Neural cell (in vitro differentiated cells): Measurements from ENCODE around the gene APBB2. TPM values are rescaled to one million over a fixed set of nuclear protein-coding genes. Genes with fewer than 3 reads are reported as not detected.

ENCODE experiments used
- H2AFZ ChIP-seq: fragments of 200-600, 300-800 bp; sonication (generic), shearing (Covaris generic); 2 replicates; pipeline ENCODE4 v1.6.0; 2014; ENCODE audit warnings: low read depth, mild to moderate bottlenecking, antibody characterized with exemption, low read length, moderate library complexity
- H3F3A ChIP-seq: fragments of 200-600 bp; shearing (Covaris generic); 2 replicates; pipeline ENCODE4 v1.6.1; 2016; ENCODE audit warnings: mild to moderate bottlenecking, moderate library complexity, mixed read lengths, antibody characterized with exemption, low read length; ENCODE audit not compliant: insufficient read depth, poor library complexity, severe bottlenecking
- H3K27ac ChIP-seq: fragments of 200-600, 300-800 bp; sonication (generic), shearing (Covaris generic); 2 replicates; pipeline ENCODE4 v1.5.1; 2014; ENCODE audit warnings: mild to moderate bottlenecking, low read length, moderate library complexity
- H3K27me3 ChIP-seq: fragments of 300-800, 200-600 bp; sonication (generic), shearing (Covaris generic); 2 replicates; pipeline ENCODE4 v1.6.0; 2014; ENCODE audit warnings: mild to moderate bottlenecking, low read depth, low read length, moderate library complexity; ENCODE audit not compliant: insufficient read depth
- H3K36me3 ChIP-seq: fragments of 300-800, 200-600 bp; sonication (generic), shearing (Covaris generic); 2 replicates; pipeline ENCODE4 v1.5.1; 2014; ENCODE audit warnings: mild to moderate bottlenecking, antibody characterized with exemption, low read length, moderate library complexity; ENCODE audit not compliant: insufficient read depth
- H3K4me2 ChIP-seq: fragments of 300-800, 200-600 bp; sonication (generic), shearing (Covaris generic); 2 replicates; pipeline ENCODE4 v1.6.0; 2014; ENCODE audit warnings: mild to moderate bottlenecking, low read length
- H3K4me3 ChIP-seq: fragments of 300-800, 200-600 bp; sonication (generic), shearing (Covaris generic); 2 replicates; pipeline ENCODE4 v1.5.1; 2014; ENCODE audit warnings: mild to moderate bottlenecking, low read length, moderate library complexity
- H3K79me2 ChIP-seq: fragments of 200-600 bp; shearing (Covaris generic); replicated peaks from 2 replicates; pipeline ENCODE4 v1.6.0; 2014; ENCODE audit warnings: mild to moderate bottlenecking, low read length, moderate library complexity; ENCODE audit not compliant: insufficient read depth
- H3K9ac ChIP-seq: fragments of 300-800, 200-600 bp; sonication (generic), shearing (Covaris generic); 2 replicates; pipeline ENCODE4 v1.6.1; 2016; ENCODE audit warnings: mild to moderate bottlenecking, low read length, mixed read lengths
- H3K9me2 ChIP-seq: fragments of 200-600 bp; shearing (Covaris generic); 2 replicates; pipeline ENCODE4 v1.6.1; 2016; ENCODE audit warnings: mild to moderate bottlenecking, low read length, mixed read lengths; ENCODE audit not compliant: insufficient read depth
- H3K9me3 ChIP-seq: fragments of 200-600, 300-800 bp; sonication (generic), shearing (Covaris generic); 2 replicates; pipeline ENCODE4 v1.6.1; 2016; ENCODE audit warnings: mild to moderate bottlenecking, mixed run types, low read length, moderate library complexity, mixed read lengths
- H4K20me1 ChIP-seq: fragments of 200-600 bp; shearing (Covaris generic); 2 replicates; pipeline ENCODE4 v1.6.1; 2016; ENCODE audit warnings: mild to moderate bottlenecking, mixed run types; ENCODE audit not compliant: insufficient read depth
- CTCF ChIP-seq: fragments of 450-650 bp; IDR thresholded peaks from 2 replicates; pipeline ENCODE4 v1.5.1; 2014; ENCODE audit warnings: antibody characterized with exemption, mild to moderate bottlenecking, moderate library complexity; ENCODE audit not compliant: poor library complexity, severe bottlenecking
- EP300 ChIP-seq: fragments of 450-650 bp; conservative IDR thresholded peaks from 2 replicates; pipeline ENCODE4 v1.6.1; 2014; ENCODE audit warnings: antibody characterized with exemption, mild to moderate bottlenecking, moderate library complexity; ENCODE audit not compliant: poor library complexity, severe bottlenecking
- EZH2 ChIP-seq: fragments of 200-600, 300-800 bp; shearing (Covaris generic), sonication (generic); IDR thresholded peaks from 2 replicates; pipeline ENCODE4 v1.6.1; 2014; ENCODE audit warnings: antibody characterized with exemption, low read length, borderline replicate concordance, mild to moderate bottlenecking; ENCODE audit not compliant: insufficient read depth, poor library complexity, severe bottlenecking
- MXI1 ChIP-seq: fragments of 450-650 bp; conservative IDR thresholded peaks from 2 replicates; pipeline ENCODE4 v1.6.1; 2014; ENCODE audit warnings: antibody characterized with exemption, mild to moderate bottlenecking; ENCODE audit not compliant: poor library complexity, severe bottlenecking
- POLR2AphosphoS5 ChIP-seq: IDR thresholded peaks from 2 replicates; pipeline ENCODE4 v1.6.1; 2012
- RAD21 ChIP-seq: fragments of 450-650 bp; conservative IDR thresholded peaks from 2 replicates; pipeline ENCODE4 v1.6.1; 2014; ENCODE audit warnings: antibody characterized with exemption, mild to moderate bottlenecking, moderate library complexity
- REST ChIP-seq: IDR thresholded peaks from 2 replicates; pipeline ENCODE4 v1.6.1; 2012; ENCODE audit warnings: borderline replicate concordance
- SMC3 ChIP-seq: fragments of 450-650 bp; conservative IDR thresholded peaks from 2 replicates; pipeline ENCODE4 v1.6.1; 2014; ENCODE audit warnings: antibody characterized with exemption, mild to moderate bottlenecking, moderate library complexity; ENCODE audit not compliant: poor library complexity
- TAF1 ChIP-seq: IDR thresholded peaks from 2 replicates; pipeline ENCODE4 v1.6.1; 2012; ENCODE audit warnings: low read depth
- polyA plus RNA-seq: library from polyadenylated mRNA; depleted of rRNA; stranded (reverse); fragments of >200 nt; gene quantifications from 2 replicates; pipeline ENCODE4 v1.2.3, GENCODE V29; 2014

APBB2 gene
- polyA plus RNA-seq, 1 donor from 2014 or later = 41.9 TPM

- no peak overlapping the region for H3K4me3 ChIP-seq
- TF ChIP-seq SMC3 (no peak), TAF1 (no peak), EZH2 (no peak), POLR2AphosphoS5 (no peak)
- no peak overlapping the region for H3K27ac ChIP-seq
- no peaks in the 10 kb centered on the region for H3K9me2 ChIP-seq
- H3F3A ChIP-seq = no peaks in the 10 kb centered on the region
- H3K79me2 ChIP-seq = no peaks in the 10 kb centered on the region
- H3K9ac ChIP-seq = no peak overlapping the region
- H3K27me3 ChIP-seq = no peaks in the 10 kb centered on the region
- H2AFZ ChIP-seq = no peak overlapping the region
- no peaks in the 10 kb centered on the region for H3K36me3 ChIP-seq
- H3K9me3 ChIP-seq = no peaks in the 10 kb centered on the region
- H4K20me1 ChIP-seq = no peaks in the 10 kb centered on the region
- no peak overlapping the region for H3K4me2 ChIP-seq
These were observed 222.4 kb downstream of the APBB2 start for GRCh38 chr4:40991908-40992307.

- no peak for TF ChIP-seq TAF1
- no peak for TF ChIP-seq RAD21
- TF ChIP-seq EP300 = no peak
- TF ChIP-seq REST = no peak
- no peaks in the 10 kb centered on the region for H3F3A ChIP-seq
- no peaks in the 10 kb centered on the region for H3K79me2 ChIP-seq
- no peaks in the 10 kb centered on the region for H3K9me2 ChIP-seq
- H3K36me3 ChIP-seq = no peaks in the 10 kb centered on the region
- no peak overlapping the region for H2AFZ ChIP-seq
- no peak overlapping the region for H3K27ac ChIP-seq
- no peaks in the 10 kb centered on the region for H4K20me1 ChIP-seq
- no peaks in the 10 kb centered on the region for H3K27me3 ChIP-seq
- H3K9ac ChIP-seq = no peak overlapping the region
- H3K4me2 ChIP-seq = no peak overlapping the region
- no peaks in the 10 kb centered on the region for H3K9me3 ChIP-seq
- no peak overlapping the region for H3K4me3 ChIP-seq
These were observed 223.5 kb downstream of the APBB2 start for GRCh38 chr4:40990899-40991265.

GRCh38 chr4:40990236-40990898, 224.0 kb downstream of the APBB2 start:
- no peak overlapping the region for H2AFZ ChIP-seq
- H3K9me2 ChIP-seq = no peaks in the 10 kb centered on the region
- H3F3A ChIP-seq = no peaks in the 10 kb centered on the region
- H3K27ac ChIP-seq = no peak overlapping the region
- no peaks in the 10 kb centered on the region for H3K79me2 ChIP-seq
- TF ChIP-seq RAD21 (no peak), CTCF (no peak), EZH2 (no peak), POLR2AphosphoS5 (no peak), REST (no peak), TAF1 (no peak), SMC3 (no peak), MXI1 (no peak)
- no peak overlapping the region for H3K4me3 ChIP-seq
- H4K20me1 ChIP-seq = no peaks in the 10 kb centered on the region
- H3K9ac ChIP-seq = no peak overlapping the region
- no peaks in the 10 kb centered on the region for H3K27me3 ChIP-seq
- no peaks in the 10 kb centered on the region for H3K36me3 ChIP-seq
- H3K9me3 ChIP-seq = no peaks in the 10 kb centered on the region
- no peak overlapping the region for H3K4me2 ChIP-seq
